ENCODE results near the gene G3BP1.
"Not testable (repeated sequence)": the region's sequence is repeated elsewhere in the genome, so short reads cannot be mapped to it uniquely, and the experiment has no call there.

G3BP1 gene

GRCh38 chr5:151771259-151772028, at the start of gene G3BP1:
TSS of gene G3BP1 (plus strand) at chr5:151771954. CDS start at chr5:151786621, 14,667 bp downstream.
- peak; percentile 99 for DNase-seq

GRCh38 chr5:151722546-151722945, 49.2 kb upstream of the G3BP1 start:
- no peak for DNase-seq

DNA sequence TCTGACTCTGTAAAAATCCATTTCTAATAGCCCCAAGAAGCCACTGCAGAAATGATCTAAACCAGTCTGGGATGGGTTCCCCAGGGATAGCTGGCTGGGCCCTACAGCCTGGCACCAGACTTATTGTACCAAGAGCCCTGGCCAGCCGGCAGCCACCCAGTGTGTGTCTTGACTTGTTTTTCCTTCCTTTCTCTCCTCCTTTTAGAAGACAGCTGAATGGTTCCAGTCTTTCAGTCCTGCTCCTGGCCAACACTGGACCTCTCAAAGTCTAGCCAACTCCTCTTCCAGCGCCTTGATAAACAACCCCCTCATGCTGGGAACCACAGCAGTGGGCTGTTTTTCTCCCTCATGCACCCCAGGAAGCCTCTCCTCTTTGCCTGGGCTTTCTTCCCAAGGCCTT, 47.4 kb upstream of the G3BP1 start:
- DNase-seq, result no peak

DNA sequence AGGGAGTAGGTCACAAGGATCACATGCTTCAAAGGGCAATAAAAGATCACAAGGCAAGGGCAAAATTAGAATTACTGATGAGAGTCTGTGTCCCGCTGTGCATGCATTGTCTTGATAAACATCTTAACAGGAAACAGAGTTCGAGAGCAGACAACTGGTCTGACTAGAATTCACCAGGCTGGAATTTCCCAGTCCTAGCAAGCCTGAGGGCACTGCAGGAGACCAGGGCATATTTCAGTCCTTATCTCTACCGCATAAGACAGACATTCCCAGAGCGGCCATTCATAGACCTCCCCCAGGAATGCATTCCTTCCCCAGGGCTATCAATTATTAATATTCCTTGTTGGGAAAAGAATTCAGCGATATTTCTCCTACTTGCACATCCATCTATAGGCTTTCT, 42.2 kb upstream of the G3BP1 start:
- not testable (repeated sequence) for DNase-seq

- DNase-seq, result no peak
Observed at GRCh38 chr5:151730381-151730780, 41.4 kb upstream of the G3BP1 start.

GRCh38 chr5:151733358-151734063, 38.2 kb upstream of the G3BP1 start:
- DNase-seq, result no peak

GRCh38 chr5:151734064-151734408, 37.7 kb upstream of the G3BP1 start:
- DNase-seq, result no peak

- DNase-seq, result no peak
Observed at GRCh38 chr5:151735646-151736045, 36.1 kb upstream of the G3BP1 start.

DNA sequence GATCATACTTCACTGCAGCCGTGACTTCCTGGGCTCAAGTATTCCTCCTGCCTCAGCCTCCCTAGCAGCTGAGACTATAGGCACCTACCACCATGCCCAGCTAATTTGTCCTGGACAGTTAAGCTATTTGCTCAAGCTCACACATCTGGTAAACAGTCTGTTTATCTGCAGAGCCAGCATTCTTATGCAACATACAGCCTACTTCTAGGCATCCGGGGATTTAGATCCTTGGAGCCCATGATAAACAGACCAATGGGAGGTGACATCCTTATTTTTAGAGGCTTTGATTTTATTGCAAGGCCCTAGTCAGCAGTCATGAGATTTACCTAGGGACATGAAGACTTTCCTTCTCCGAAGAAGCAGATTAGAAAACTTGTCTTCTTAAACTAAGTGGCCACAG, 34.3 kb upstream of the G3BP1 start:
- no peak for DNase-seq

DNA sequence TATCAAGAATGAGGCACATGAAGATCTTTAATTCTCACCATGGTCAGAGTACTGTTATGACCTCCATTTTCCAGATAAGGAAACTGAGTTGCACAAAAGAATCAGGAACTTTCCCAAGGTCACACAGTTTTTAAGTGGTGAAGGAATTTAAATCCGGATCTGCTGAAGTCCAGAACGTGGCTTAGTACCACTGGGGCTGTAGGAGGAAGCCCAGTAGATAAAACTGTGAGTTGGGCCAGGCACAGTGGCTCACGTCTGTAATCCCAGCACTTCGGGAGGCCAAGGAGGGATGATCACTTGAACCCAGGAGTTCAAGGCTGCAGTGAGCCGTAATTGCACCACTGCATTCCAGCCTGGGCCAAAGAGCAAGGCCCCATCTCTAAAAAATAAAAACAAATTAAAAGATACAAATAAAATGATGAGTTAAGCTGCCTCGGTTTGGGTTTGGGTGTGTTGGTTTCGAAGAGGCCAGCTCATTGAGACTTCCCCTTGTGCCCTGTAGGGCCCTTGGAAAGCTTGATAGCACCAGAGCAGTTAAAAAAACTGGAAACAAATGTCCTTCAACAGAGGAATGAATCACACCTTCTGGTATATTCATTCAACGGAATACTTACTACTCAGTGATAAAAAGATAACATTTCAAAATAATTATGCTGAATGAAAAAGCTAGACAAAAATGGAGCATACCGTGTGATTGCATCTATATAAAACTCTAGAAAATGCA, 33.5 kb upstream of the G3BP1 start:
- DNase-seq, result no peak

GRCh38 chr5:151739395-151739794, 32.4 kb upstream of the G3BP1 start:
- no peak for DNase-seq

DNA sequence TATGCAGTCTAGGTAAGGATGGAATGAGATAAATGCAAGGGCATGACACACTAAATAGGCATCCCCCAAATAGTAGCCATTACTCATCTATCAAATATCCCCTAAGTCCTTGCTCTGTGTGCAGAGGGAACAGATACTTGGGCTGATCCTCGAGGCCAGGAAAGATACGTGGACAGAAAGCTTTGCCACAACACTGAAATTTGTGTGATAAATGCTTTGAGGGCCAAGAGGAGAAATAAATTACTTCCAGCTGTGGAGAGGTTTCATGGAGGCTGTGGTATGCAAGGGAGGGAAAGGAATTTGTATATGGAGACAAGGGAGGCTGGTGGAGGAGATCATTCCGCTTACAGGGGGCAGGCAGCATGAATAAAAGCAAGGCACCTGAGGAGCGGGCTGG, 31.8 kb upstream of the G3BP1 start:
- DNase-seq, result no peak

GRCh38 chr5:151740336-151740942, 31.3 kb upstream of the G3BP1 start:
- DNase-seq, result peak; percentile 36

GRCh38 chr5:151740958-151741373, 30.8 kb upstream of the G3BP1 start:
- no peak for DNase-seq

DNA sequence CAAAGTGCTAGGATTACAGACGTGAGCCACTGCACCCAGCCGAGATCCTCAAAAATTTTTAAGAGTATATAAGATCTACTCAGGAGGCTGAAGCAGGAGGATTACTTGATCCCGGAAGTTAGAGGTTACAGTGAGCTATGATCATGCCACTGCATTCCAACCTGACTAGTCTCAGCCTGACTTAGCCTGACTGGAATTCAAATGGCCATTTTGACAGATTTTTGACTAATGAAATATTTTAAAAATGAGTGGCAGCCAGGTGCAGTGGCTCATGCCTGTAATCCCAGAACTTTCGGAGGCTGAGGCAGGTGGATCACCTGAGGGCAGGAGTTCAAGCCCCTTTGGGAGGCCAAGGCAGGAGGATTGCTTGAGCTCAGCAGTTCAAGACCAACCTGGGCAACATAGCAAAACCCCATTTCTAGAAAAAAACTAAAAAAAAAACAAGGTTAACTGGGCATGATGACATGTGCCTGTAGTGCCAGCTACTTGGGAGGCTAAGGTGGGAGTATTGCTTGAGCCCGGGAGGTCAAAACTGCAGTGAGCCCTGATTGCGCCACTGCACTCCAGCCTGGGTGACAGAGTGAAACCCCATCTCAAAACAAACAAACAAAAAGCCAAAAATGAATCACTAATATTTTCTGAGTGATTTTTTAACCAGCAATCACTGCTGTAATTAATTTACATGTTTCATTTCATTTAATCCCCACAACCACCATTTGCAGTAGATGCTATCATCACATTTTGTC, 29.9 kb upstream of the G3BP1 start:
- no peak for DNase-seq

DNA sequence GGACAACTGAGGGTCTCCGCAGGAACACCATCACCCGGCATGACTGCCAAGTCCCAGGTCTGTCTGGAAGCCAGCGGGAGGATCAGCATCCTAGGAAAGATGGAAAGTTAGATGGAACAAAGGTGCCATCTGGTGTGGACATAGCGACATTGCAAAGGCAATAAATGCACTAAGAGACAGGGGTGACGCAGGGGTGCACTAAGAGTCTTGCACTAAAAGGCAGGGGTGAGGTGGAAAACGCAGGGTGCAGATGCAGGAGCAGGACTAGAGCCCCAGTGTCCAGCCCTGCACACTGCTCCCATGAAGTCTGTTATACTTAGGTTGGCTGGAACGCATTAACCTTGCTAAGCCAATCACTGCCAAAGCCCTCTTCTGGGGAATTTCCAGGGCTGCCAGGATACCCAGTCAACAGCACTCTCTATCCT, 28.9 kb upstream of the G3BP1 start:
- no peak for DNase-seq

- DNase-seq, result no peak
Observed at GRCh38 chr5:151743530-151743929, 28.2 kb upstream of the G3BP1 start.

DNA sequence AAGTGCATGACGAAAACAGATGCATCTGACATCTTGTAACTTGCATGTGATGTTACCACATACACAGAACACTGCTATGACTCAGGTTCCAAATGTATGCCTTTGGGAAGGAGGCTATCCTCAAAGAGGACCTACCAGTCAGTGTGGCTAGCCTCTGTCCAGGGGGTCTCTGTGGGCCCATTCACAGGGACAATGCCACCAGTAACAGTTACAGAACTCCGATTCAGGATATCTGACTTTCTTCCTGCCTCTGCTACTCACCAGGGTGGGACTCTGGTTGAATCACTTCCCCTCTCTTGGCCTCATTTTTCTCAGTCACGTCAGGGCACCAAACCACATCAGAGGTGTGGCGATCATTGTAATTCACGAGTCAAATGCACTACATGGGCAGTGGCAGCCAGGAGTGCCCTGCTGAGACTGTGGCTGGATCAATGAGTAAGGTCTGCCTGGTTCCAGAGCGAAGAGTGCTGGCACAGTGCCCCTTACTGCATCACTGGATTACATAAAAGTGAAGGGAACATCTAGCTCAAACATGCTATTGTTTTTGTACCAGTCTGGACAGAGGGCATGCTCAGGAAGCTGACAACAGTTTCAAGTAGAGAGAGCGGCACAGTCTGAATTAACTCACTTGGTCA, 26.6 kb upstream of the G3BP1 start:
- DNase-seq, result peak; percentile 22

- no peak for DNase-seq
Observed at GRCh38 chr5:151750121-151750520, 21.6 kb upstream of the G3BP1 start.

DNA sequence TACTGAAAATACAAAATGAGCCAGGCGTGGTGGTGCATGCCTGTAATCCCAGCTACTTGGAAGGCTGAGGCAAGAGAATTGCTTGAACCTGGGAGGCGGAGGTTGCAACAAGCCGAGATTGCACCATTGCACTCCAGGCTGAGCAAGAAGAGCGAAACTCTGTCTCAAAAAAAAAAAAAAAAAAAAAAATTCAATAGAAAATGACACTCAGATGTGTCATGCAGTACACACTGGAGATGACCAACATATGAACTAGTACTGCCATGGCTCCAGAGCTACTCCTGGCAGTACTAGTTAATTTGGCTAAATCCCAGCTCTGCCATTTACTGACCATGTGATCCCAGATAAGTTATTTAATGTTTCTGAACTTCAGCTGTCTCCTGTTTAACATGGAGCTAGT, 20.7 kb upstream of the G3BP1 start:
- DNase-seq, result no peak

DNA sequence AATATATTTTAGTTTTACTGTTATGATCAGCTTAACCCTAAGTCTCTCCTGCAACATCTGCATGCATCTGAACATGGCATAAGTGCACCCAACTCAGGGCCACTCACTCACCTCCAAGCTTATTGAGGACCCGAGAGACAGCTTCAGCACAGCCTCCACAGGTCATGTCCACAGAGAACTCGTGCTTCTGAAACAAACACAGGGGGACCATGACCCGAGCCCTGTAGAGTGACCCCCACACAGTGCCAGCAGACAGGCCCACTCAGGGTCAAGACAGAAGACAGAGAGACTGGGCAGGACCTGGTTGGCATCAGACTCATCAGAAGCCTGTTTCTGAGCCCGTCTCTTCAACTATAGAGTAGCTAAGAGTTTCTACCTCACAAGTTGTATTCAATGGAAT, 20.2 kb upstream of the G3BP1 start:
- no peak for DNase-seq

GRCh38 chr5:151755383-151755782, 16.4 kb upstream of the G3BP1 start:
- no peak for DNase-seq

All from activated CD4-positive, alpha-beta T cell treated with anti-CD3 and anti-CD28 coated beads, Interleukin-2, amount 50 U/mL, for 1 hour (primary cell).